GM21737 (cell line): ENCODE measurements around the gene ZNF513.

Experiments used
- ATAC-seq: cut with Tn5 transposase; IDR thresholded peaks from one replicate; pipeline ENCODE4 v1.9.1; 2021; ENCODE audit warnings: mild to moderate bottlenecking, moderate library complexity; ENCODE audit not compliant: unreplicated experiment

Gene ZNF513

DNA sequence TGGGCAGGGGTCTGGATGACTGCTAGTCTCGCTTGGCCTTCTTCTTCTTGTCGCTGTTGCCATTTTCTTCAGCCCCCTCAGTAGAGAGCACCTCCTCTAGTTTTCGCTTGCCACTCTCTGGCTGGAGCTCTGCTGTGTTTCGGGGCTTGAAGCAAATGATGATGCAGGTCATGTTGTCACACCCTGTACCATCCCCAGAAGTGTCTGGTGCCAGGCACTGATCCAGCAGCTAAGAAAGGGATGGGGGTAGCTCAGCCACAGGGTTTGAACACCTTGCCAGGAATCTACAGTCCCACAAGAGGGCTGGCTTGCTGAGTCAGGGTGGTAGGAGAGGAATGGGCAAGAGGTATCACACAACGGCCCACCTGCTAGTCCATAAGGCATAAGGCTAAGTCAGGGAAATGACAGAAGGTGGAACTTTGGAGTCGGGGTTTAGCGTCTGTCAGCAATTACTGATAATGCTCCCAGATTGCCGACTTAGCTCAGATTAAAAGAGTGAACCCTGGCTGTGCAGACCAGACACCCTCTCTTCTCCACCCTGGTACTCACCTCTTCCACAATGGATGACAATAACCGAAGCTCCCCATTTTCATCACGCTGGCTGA is 1.1 kb upstream of the ZNF513 start:
- ATAC-seq = no peak

DNA sequence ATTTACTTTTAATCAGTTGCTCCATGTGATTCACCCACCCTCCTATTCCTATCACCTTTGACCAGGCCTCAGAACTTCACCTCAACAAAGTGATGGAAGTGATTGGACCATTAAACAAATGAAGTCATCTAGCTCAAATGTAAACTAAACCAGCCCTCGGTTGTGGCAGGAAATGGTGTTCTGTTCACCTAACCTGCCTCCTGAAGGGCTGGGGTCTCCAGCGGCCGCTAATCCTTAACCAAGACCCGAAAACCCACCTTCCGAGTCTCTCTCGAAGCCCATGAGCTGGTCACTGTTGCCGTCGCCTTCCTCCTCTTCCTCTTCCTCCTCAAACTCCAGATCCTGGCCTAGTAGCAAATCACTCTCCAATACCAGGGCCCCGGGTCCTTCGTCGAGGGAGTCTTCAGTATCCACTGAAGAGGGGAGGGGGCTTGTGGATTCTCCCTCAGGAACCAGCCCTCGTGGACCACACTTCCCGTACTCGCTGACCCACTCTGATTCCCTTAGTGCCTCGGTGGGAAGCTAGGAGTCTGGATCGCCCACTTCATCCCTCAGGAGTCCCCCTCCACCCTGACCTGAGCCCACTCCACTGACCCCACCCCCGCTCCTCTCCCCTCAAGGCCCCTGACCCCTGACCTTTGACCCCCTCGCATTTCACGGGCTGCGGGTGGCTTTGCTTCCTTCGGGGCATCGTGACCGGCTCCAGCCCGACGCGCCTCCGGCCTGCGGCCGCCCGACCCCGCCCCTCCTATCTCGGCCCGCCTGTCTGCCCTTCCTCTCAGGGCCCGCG is 503 bp downstream of the ZNF513 start:
- no peak for ATAC-seq

GRCh38 chr2:27379383-27379835 is 1.1 kb downstream of the ZNF513 start:
- no peak for ATAC-seq

DNA sequence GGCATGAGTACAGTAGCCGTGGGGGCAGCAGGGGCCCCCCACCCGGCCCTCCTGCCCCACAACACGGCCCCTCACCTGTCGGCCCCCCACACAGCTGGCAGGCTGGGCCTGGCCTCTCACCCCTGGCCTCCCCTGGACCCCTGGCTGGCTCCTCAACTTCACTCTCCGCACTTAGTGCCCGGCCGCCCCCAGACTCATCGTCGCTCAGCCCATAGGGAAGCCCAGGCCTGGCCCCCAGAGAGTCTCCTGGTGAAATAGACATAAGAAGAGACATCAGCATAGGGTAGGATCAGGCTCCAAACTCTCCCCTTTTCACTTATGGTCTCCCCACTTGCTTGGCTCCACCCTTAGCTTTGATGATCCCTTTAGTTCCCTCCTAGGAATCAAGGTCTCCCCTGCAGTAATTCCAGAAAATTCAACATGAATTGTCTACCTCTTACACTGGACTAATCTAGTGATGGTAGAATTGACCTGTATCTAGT is 1.7 kb downstream of the ZNF513 start:
- no peak for ATAC-seq

GRCh38 chr2:27378096-27378808 is 2.3 kb downstream of the ZNF513 start:
- no peak for ATAC-seq

DNA sequence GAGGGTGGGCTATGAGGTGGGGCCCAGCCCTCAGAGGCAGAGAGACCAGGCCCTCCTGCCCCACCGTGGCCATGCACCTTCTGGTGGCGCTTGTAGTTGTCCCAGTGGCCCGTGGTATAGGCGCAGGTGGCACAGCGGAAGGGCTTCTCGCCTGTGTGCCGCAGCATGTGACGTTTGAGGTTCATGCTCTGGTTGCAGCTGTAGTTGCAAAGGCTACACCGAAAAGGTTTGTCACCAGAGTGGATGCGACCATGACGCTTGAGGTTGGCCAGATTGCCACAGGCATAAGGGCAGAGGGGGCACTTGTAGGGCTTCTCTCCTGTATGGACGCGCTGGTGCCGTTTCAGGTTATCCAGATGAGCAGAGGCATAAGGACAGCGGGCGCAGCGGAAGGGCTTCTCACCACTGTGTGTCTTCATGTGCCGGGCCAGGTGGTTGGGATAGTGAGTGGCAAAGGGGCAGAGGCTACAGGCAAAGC is 2.9 kb downstream of the ZNF513 start:
- ATAC-seq = no peak

DNA sequence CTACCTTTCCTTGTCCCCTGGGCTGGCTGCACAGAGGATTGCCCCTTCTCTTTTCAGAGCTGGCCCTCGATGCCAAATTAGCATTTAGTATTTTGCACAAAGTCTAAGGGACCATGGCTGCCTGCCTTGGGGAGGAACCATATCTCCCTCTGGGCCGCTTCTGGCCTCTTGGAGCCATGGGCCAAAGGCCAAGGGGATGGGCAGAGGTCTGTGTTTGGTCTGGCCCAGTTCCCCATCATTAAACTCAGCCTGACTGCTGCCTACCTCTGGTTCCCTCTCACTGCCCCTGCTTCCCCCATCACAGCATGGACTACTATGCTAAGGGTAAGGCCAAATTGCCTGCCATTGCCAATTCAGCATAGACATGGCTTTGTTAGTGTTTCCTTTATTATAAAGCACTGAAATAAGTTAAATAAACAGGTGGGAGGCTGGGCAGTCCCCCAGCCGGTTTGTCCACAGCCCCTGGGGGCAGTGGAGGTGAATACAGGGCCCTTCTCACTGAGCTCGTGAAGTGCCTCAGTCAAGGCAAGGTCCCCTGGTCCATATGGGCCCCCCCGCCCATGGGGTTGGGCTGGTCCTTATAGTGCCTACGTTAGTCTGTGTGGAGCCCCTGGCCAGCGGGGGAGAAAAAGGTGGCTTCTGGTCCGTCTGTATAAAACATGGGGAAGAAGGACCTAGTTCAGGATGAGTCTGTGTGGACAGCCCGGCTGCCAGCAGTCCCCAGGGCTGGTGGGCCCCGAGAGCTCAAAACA is 3.5 kb downstream of the ZNF513 start:
- no peak for ATAC-seq

DNA sequence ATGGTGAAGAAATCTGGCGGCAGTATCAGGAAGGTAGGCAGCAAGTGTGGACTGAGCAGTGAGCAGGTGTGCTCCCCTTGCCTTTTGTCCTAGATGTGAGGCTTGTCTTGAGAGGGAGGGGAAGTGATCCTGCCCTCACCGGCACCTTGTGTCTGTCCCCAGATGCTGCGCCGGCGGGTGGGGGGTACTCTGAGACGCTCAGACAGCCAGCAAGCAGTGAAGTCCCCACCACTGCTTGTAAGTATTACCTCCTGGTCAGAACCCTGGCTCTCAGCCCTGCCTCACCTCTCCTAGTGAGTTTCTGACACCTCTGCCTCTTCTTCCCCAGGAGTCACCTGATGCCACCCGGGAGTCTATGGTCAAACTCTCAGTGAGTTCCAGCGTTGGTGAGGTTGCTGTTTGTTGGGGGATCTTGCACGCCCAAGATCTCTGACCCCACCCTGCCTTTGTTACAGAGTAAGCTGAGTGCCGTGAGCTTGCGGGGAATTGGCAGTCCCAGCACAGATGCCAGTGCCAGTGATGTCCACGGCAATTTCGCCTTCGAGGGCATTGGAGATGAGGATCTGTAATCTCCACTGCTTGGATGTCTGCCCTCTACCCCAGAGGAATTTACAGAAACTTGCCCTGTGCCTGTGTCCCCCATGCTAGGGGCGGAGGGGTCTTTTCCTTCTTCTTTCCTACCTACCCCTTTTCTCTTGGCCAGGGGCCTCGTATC is 4.2 kb downstream of the ZNF513 start:
- no peak for ATAC-seq

- no peak for ATAC-seq
Observed at GRCh38 chr2:27375513-27376099, 4.9 kb downstream of the ZNF513 start.

DNA sequence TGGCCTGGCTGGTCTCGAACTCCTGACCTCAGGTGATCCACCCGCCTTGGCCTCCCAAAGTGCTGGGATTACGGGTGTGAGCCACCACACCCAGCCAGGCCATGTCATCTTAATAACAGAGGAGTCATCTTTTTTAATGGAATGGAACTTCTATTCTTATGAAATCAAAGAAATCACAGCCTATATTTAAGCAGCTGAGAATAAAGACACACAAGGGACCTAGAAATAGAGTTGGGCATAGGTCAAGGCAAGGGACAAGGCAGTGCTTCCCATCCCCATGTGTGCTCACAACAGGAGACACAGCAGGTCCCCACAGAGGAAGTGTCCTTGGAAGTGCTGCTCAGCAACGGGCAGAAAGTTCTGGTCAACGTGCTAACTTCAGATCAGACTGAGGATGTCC is 7.0 kb downstream of the ZNF513 start:
- ATAC-seq = no peak

GRCh38 chr2:27372937-27373336 is 7.6 kb downstream of the ZNF513 start:
- no peak for ATAC-seq

- peak; percentile 21 for ATAC-seq
Observed at GRCh38 chr2:27370816-27371620, 9.5 kb downstream of the ZNF513 start.

DNA sequence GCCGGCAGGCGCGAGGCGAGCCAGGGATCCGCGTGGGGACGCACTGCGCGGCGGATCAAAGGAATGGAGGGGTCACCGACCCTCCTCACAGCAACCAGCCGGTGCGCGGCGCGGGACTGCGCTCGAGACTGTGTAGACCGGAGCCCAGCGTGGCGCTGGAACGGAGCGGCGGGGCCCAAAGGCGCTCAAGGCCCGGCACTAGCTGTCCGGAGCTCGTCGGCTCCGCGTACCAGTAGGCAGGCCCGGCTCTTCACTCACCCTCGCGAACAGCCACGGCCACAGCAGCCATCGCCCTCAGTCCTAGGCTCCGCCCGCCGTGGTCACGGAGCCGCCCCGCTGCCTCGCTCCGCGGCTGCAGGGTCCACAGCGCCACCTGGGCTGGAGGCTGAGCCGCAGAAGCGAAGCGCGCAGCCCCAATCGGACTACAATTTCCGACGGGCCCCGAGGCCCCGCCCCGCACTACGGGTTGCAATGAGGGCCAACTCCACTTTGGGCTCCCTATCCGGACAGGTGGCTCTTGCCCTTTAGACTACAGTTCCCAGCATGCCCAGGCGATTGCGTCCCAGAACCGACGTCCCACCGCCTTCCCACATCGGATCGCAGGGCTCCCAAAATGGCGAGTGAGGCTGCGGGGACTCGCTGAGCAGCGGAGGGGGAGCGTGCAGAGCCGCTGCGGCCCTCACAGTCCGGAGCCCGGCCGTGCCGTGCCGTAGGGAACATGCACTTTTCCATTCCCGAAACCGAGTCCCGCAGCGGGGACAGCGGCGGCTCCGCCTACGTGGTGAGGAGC is 10.3 kb downstream of the ZNF513 start, which contains the start of the genes EIF2B4 and SNX17:
Gene EIF2B4, minus strand, starts transcription at position 313 of the 790 bp plus-strand sequence. Its CDS starts 24 bp downstream, at position 289.
Gene SNX17, plus strand, starts transcription at position 591 of the 790 bp plus-strand sequence. Its CDS starts 128 bp downstream, at position 719.
- ATAC-seq = peak; percentile 90

- ATAC-seq = no peak
Observed at GRCh38 chr2:27369471-27370025, 11.0 kb downstream of the ZNF513 start.

GRCh38 chr2:27363933-27364332 is 16.6 kb downstream of the ZNF513 start:
- no peak for ATAC-seq

DNA sequence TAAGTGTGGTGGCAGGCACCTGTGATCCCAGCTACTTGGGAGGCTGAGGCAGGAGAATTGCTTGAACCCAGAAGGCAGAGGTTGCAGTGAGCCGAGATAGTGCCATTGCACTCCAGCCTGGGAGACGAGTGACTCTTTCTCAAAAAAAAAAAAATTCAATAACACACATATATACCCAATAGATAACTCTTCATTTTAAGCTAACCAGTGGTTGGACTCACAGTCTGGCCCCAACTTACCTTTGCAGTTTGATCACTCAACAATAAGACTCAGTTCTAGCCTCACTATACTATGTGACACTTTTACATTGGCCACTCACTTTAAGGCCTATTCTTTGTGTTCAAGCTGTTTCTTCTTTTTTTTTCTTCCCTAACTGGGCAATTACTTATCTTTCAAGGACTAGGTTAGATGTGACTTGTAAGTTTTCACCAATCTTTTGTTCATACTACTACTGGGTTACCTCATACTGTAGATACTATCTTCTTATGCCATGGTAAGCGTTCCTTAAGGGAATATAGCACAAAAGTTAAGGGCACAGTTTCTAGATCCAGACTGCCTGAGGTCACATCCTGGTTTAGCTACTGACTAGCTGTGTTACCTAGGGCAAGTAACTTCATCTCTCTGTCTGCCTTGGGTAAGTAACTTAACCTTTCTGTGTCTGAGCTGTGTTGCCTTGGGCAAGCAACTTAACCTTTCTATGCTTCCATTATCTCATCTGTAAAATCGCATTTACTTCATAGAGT is 17.7 kb downstream of the ZNF513 start:
- no peak for ATAC-seq
